Measurements from ENCODE around the gene B3GNT3.

Gene B3GNT3

GRCh38 chr19:17755977-17756670 lies 38.8 kb upstream of the B3GNT3 start:
- Histone ChIP-seq H2AFZ (ENCODE audit: low read depth, low read length) (no peak overlapping the region), H3K9me3 (ENCODE audit: low read length) (no peaks in the 10 kb centered on the region), H3K27me3 (ENCODE audit: insufficient read depth, low read length) (no peaks in the 10 kb centered on the region), H3K4me1 (ENCODE audit: insufficient read depth, low read length) (peaks cover 35% of the 10 kb centered on the region), H3K4me3 (ENCODE audit: low read length) (no peak overlapping the region), H3K36me3 (ENCODE audit: insufficient read depth, low read length) (no peaks in the 10 kb centered on the region)

- H3K27me3 ChIP-seq (ENCODE audit: insufficient read depth, low read length), result no peaks in the 10 kb centered on the region
- H3K36me3 ChIP-seq (ENCODE audit: insufficient read depth, low read length), result no peaks in the 10 kb centered on the region
- peaks cover 35% of the 10 kb centered on the region for H3K4me1 ChIP-seq (ENCODE audit: insufficient read depth, low read length)
- H3K4me3 ChIP-seq (ENCODE audit: low read length), result no peak overlapping the region
- H3K9me3 ChIP-seq (ENCODE audit: low read length), result no peaks in the 10 kb centered on the region
- no peak overlapping the region for H2AFZ ChIP-seq (ENCODE audit: low read depth, low read length)
These were observed 37.8 kb upstream of the B3GNT3 start for GRCh38 chr19:17757125-17757524.

GRCh38 chr19:17758515-17758914 lies 36.4 kb upstream of the B3GNT3 start:
- no peaks in the 10 kb centered on the region for H3K36me3 ChIP-seq (ENCODE audit: insufficient read depth, low read length)
- no peaks in the 10 kb centered on the region for H3K27me3 ChIP-seq (ENCODE audit: insufficient read depth, low read length)
- H3K4me3 ChIP-seq (ENCODE audit: low read length), result no peak overlapping the region
- no peak overlapping the region for H2AFZ ChIP-seq (ENCODE audit: low read depth, low read length)
- H3K4me1 ChIP-seq (ENCODE audit: insufficient read depth, low read length), result peaks cover 38% of the 10 kb centered on the region
- H3K9me3 ChIP-seq (ENCODE audit: low read length), result no peaks in the 10 kb centered on the region

GRCh38 chr19:17761148-17761547 lies 33.8 kb upstream of the B3GNT3 start:
- H3K27me3 ChIP-seq (ENCODE audit: insufficient read depth, low read length), result no peaks in the 10 kb centered on the region
- no peaks in the 10 kb centered on the region for H3K9me3 ChIP-seq (ENCODE audit: low read length)

GRCh38 chr19:17762505-17763229 lies 32.3 kb upstream of the B3GNT3 start:
- Histone ChIP-seq H3K4me3 (ENCODE audit: low read length) (no peak overlapping the region), H3K27me3 (ENCODE audit: insufficient read depth, low read length) (no peaks in the 10 kb centered on the region), H3K36me3 (ENCODE audit: insufficient read depth, low read length) (peaks cover 8% of the 10 kb centered on the region), H3K9me3 (ENCODE audit: low read length) (no peaks in the 10 kb centered on the region), H2AFZ (ENCODE audit: low read depth, low read length) (no peak overlapping the region), H3K4me1 (ENCODE audit: insufficient read depth, low read length) (peaks cover 9% of the 10 kb centered on the region)

More at GRCh38 chr19:17761148-17761547, 33.8 kb upstream of the B3GNT3 start:
- H3K4me3 ChIP-seq (ENCODE audit: low read length), result no peak overlapping the region
- peaks cover 4% of the 10 kb centered on the region for H3K36me3 ChIP-seq (ENCODE audit: insufficient read depth, low read length)
- peaks cover 14% of the 10 kb centered on the region for H3K4me1 ChIP-seq (ENCODE audit: insufficient read depth, low read length)
- no peak overlapping the region for H2AFZ ChIP-seq (ENCODE audit: low read depth, low read length)

GRCh38 chr19:17764348-17764747 lies 30.6 kb upstream of the B3GNT3 start:
- no peak overlapping the region for H3K4me3 ChIP-seq (ENCODE audit: low read length)
- H3K9me3 ChIP-seq (ENCODE audit: low read length), result no peaks in the 10 kb centered on the region
- peaks cover 8% of the 10 kb centered on the region for H3K36me3 ChIP-seq (ENCODE audit: insufficient read depth, low read length)
- no peaks in the 10 kb centered on the region for H3K27me3 ChIP-seq (ENCODE audit: insufficient read depth, low read length)
- peaks cover 9% of the 10 kb centered on the region for H3K4me1 ChIP-seq (ENCODE audit: insufficient read depth, low read length)
- no peak overlapping the region for H2AFZ ChIP-seq (ENCODE audit: low read depth, low read length)

GRCh38 chr19:17765069-17765618 lies 29.8 kb upstream of the B3GNT3 start:
- H3K4me3 ChIP-seq (ENCODE audit: low read length), result no peak overlapping the region
- peaks cover 9% of the 10 kb centered on the region for H3K4me1 ChIP-seq (ENCODE audit: insufficient read depth, low read length)
- H2AFZ ChIP-seq (ENCODE audit: low read depth, low read length), result no peak overlapping the region
- peaks cover 8% of the 10 kb centered on the region for H3K36me3 ChIP-seq (ENCODE audit: insufficient read depth, low read length)
- no peaks in the 10 kb centered on the region for H3K9me3 ChIP-seq (ENCODE audit: low read length)
- no peaks in the 10 kb centered on the region for H3K27me3 ChIP-seq (ENCODE audit: insufficient read depth, low read length)

- Histone ChIP-seq H3K9me3 (ENCODE audit: low read length) (no peaks in the 10 kb centered on the region), H3K4me1 (ENCODE audit: insufficient read depth, low read length) (peaks cover 9% of the 10 kb centered on the region), H3K4me3 (ENCODE audit: low read length) (no peak overlapping the region), H3K36me3 (ENCODE audit: insufficient read depth, low read length) (peaks cover 8% of the 10 kb centered on the region), H2AFZ (ENCODE audit: low read depth, low read length) (no peak overlapping the region), H3K27me3 (ENCODE audit: insufficient read depth, low read length) (no peaks in the 10 kb centered on the region)
These were observed 28.3 kb upstream of the B3GNT3 start for GRCh38 chr19:17766543-17767131.

- peaks cover 14% of the 10 kb centered on the region for H3K36me3 ChIP-seq (ENCODE audit: insufficient read depth, low read length)
- no peak overlapping the region for H3K4me3 ChIP-seq (ENCODE audit: low read length)
- H3K9me3 ChIP-seq (ENCODE audit: low read length), result no peaks in the 10 kb centered on the region
- H2AFZ ChIP-seq (ENCODE audit: low read depth, low read length), result no peak overlapping the region
- peaks cover 5% of the 10 kb centered on the region for H3K4me1 ChIP-seq (ENCODE audit: insufficient read depth, low read length)
- no peaks in the 10 kb centered on the region for H3K27me3 ChIP-seq (ENCODE audit: insufficient read depth, low read length)
These were observed 27.4 kb upstream of the B3GNT3 start for GRCh38 chr19:17767559-17767958.

GRCh38 chr19:17770613-17771012 lies 24.3 kb upstream of the B3GNT3 start:
- Histone ChIP-seq H3K9me3 (ENCODE audit: low read length) (no peaks in the 10 kb centered on the region), H3K4me1 (ENCODE audit: insufficient read depth, low read length) (no peaks in the 10 kb centered on the region), H3K4me3 (ENCODE audit: low read length) (no peak overlapping the region), H2AFZ (ENCODE audit: low read depth, low read length) (no peak overlapping the region), H3K36me3 (ENCODE audit: insufficient read depth, low read length) (peaks cover 17% of the 10 kb centered on the region), H3K27me3 (ENCODE audit: insufficient read depth, low read length) (no peaks in the 10 kb centered on the region)

- Histone ChIP-seq H3K9me3 (ENCODE audit: low read length) (no peaks in the 10 kb centered on the region), H2AFZ (ENCODE audit: low read depth, low read length) (no peak overlapping the region), H3K36me3 (ENCODE audit: insufficient read depth, low read length) (peaks cover 12% of the 10 kb centered on the region), H3K4me3 (ENCODE audit: low read length) (no peak overlapping the region), H3K27me3 (ENCODE audit: insufficient read depth, low read length) (no peaks in the 10 kb centered on the region), H3K4me1 (ENCODE audit: insufficient read depth, low read length) (no peaks in the 10 kb centered on the region)
These were observed 22.8 kb upstream of the B3GNT3 start for GRCh38 chr19:17772172-17772571.

GRCh38 chr19:17775245-17775927 lies 19.6 kb upstream of the B3GNT3 start:
- H3K36me3 ChIP-seq (ENCODE audit: insufficient read depth, low read length), result peaks cover 12% of the 10 kb centered on the region
- H3K4me1 ChIP-seq (ENCODE audit: insufficient read depth, low read length), result no peaks in the 10 kb centered on the region
- no peaks in the 10 kb centered on the region for H3K9me3 ChIP-seq (ENCODE audit: low read length)
- H2AFZ ChIP-seq (ENCODE audit: low read depth, low read length), result no peak overlapping the region
- no peak overlapping the region for H3K4me3 ChIP-seq (ENCODE audit: low read length)
- no peaks in the 10 kb centered on the region for H3K27me3 ChIP-seq (ENCODE audit: insufficient read depth, low read length)
